Ovary (tissue), 3 donors: Measurements from ENCODE around the gene CNPPD1.

Source experiments
- CTCF ChIP-seq, 3 donors: fragments of 450-650 bp in 2 of 3; fragments of 200-600 bp in 1 of 3; IDR thresholded peaks; one replicate each; pipeline versions ENCODE4 v1.5.1 to v1.8.0; 2016 to 2022; ENCODE audit warnings: antibody characterized with exemption in 3 of 3, mild to moderate bottlenecking in 1 of 3
- POLR2A ChIP-seq: fragments of 450-650 bp; IDR thresholded peaks from one replicate; pipeline ENCODE4 v1.6.1; 2017; ENCODE audit warnings: antibody characterized with exemption, mild to moderate bottlenecking, moderate library complexity
- donor health status: DM: no; HTN: no; CAD: no.

GRCh38 chr2:219131327-219131726 lies 45.4 kb downstream of the CNPPD1 start:
- TF ChIP-seq POLR2A (no peak), CTCF (IDR thresholded peaks at IDR 0.05) (no peak)
